Sigmoid colon (tissue), 7 donors: ENCODE measurements around the gene RNF166. TPM values are rescaled to one million over a fixed set of nuclear protein-coding genes. Genes with fewer than 3 reads are reported as not detected.

ENCODE experiments used
- DNase-seq: peaks from one replicate; pipeline ENCODE4 v3.0.0-alpha.2; 2019
- H3K27ac ChIP-seq, 4 donors: fragments of 200-600 bp; sonication (generic); one replicate each; pipeline ENCODE4 v1.5.1; 2016 to 2019; ENCODE audit warnings: mild to moderate bottlenecking in 1 of 4
- H3K27me3 ChIP-seq, 3 donors: fragments of 200-600 bp; sonication (generic); one replicate each; pipeline ENCODE4 v1.5.1; 2019; ENCODE audit warnings: mild to moderate bottlenecking in 1 of 3
- H3K36me3 ChIP-seq, 4 donors: fragments of 200-600 bp; sonication (generic); one replicate each; pipeline ENCODE4 v1.5.1; 2016 to 2019
- H3K4me1 ChIP-seq, 4 donors: fragments of 200-600 bp; sonication (generic); one replicate each; pipeline ENCODE4 v1.5.1; 2017 to 2019
- H3K4me3 ChIP-seq, 4 donors: fragments of 200-600 bp; sonication (generic); one replicate each; pipeline ENCODE4 v1.5.1; 2017 to 2019; ENCODE audit warnings: mild to moderate bottlenecking in 2 of 4, moderate library complexity in 1 of 4
- H3K9me3 ChIP-seq, 4 donors: fragments of 200-600 bp in 3 of 4; sonication (generic) in 3 of 4; one replicate each; pipeline versions ENCODE4 v1.5.1 to v1.6.1; 2013 to 2019
- EP300 ChIP-seq, 4 donors: sonication (generic); formaldehyde crosslinking; IDR thresholded peaks; one replicate each; pipeline ENCODE4 v1.6.1; 2017; ENCODE audit warnings: antibody characterized with exemption in 4 of 4
- POLR2A ChIP-seq, 2 donors: fragments of 450-650 bp; IDR thresholded peaks; one replicate each; pipeline ENCODE4 v1.6.1; 2016; ENCODE audit warnings: antibody characterized with exemption in 2 of 2, mild to moderate bottlenecking in 2 of 2, moderate library complexity in 2 of 2
- POLR2AphosphoS5 ChIP-seq, 4 donors: sonication (generic); formaldehyde crosslinking; IDR thresholded peaks; one replicate each; pipeline ENCODE4 v1.6.1; 2017; ENCODE audit warnings: antibody characterized with exemption in 4 of 4
- WGBS, 2 donors: extraction: QIAGEN DNeasy Blood & Tissue Kit; methylation state at CpG; one replicate each; pipeline ENCODE4 v1.1.7; 2013; 5-methylcytosine and 5-hydroxymethylcytosine counted together
- intact Hi-C: fragments of 100-400 bp; cut with DNase I; formaldehyde crosslinking; loops from one replicate; pipeline ENCODE4 v1.15.1; 2023
- polyA plus RNA-seq, 3 donors: library from polyadenylated mRNA; stranded (reverse); fragments of 200-250 nt; gene quantifications; one replicate each; pipeline ENCODE4 v1.2.3, GENCODE V29; 2013
- total RNA-seq, 4 donors: library from RNA; depleted of rRNA; stranded (reverse); fragments of >200 nt; gene quantifications; one replicate each; pipeline ENCODE4 v1.1.0, GENCODE V29; 2016
- TF ChIP-seq, protein P1 (sequence below), 4 experiments: fragments of 450-650 bp in 3 of 4; fragments of 200-600 bp in 1 of 4; IDR thresholded peaks; one replicate each; pipeline ENCODE4 v1.5.1; 2016 to 2019; ENCODE audit warnings: antibody characterized with exemption in 4 of 4, mild to moderate bottlenecking in 3 of 4, moderate library complexity in 2 of 4
- donor health status: healthy with polysubstance abuse.
- donor health status: Bipolar disorder and iron deficiency.
- donor health status: healthy.

Gene RNF166
- total and polyA plus RNA-seq, 7 donors, result 5.4 to 34.8 (median 16.9) TPM

DNA sequence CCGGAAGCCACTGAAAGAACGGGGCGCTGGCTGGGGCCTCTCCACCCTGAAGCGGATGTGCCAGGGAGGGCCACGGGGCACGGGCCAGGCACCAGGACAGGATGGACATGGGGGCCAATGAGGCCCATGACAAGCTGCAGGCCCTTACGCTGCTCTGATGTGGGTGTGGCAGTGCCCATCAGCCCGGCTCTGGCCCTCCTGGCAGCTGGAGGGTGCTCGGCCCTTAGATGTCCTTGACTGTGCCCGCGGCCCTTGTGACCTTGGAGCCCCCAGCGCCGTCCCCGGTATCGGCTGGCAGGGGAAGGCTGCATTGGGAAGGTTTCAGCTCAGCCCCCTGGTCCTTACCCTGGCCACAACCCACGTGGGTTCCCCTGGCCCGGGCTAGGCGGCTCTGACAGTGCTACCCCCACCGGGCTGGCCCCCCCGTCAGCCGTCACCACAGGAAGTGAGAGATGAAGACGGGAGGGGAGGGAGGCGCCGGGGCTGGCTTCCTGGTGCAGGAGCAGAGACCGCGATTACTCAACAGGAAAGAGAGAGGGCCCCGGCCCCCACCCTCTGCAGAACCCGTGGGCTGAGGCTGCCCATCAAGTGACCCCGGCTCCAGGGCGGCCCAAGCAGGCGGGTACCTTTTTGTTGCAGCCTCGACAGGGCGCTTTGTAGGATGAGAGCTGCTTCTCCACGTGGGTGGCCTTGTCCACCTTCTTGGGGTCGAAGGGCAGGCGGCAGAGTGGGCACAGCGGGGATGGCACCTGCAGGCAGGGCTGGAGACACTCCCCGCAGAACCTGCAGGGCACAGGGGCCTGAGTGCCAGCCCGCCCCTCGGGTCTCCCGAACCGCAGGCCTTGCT is 5.3 kb downstream of the RNF166 start:
- Histone ChIP-seq H3K4me3 (no peak overlapping the region), H3K27ac (peak overlapping the region; percentile 24 to 82 (median 44)), H3K27me3 (no peaks in the 10 kb centered on the region), H3K36me3 (peaks cover 9 to 56% (median 31%) of the 10 kb centered on the region in 4 donors), H3K4me1 (peaks cover 0 to 47% (median 20%) of the 10 kb centered on the region in 4 donors), H3K9me3 (no peaks in the 10 kb centered on the region)
- intact Hi-C loops, result no loop called here
- DNase-seq, result peak; percentile 92
- 41 to 76% methylated on average over 42 of the region's 42 CpGs for WGBS, 2 donors
- TF ChIP-seq EP300 (IDR thresholded peaks at IDR 0.05) (no peak), POLR2AphosphoS5 (IDR thresholded peaks at IDR 0.05) (peak in 1 of 4 donors; percentile 30)
- TF ChIP-seq, protein P1, sequence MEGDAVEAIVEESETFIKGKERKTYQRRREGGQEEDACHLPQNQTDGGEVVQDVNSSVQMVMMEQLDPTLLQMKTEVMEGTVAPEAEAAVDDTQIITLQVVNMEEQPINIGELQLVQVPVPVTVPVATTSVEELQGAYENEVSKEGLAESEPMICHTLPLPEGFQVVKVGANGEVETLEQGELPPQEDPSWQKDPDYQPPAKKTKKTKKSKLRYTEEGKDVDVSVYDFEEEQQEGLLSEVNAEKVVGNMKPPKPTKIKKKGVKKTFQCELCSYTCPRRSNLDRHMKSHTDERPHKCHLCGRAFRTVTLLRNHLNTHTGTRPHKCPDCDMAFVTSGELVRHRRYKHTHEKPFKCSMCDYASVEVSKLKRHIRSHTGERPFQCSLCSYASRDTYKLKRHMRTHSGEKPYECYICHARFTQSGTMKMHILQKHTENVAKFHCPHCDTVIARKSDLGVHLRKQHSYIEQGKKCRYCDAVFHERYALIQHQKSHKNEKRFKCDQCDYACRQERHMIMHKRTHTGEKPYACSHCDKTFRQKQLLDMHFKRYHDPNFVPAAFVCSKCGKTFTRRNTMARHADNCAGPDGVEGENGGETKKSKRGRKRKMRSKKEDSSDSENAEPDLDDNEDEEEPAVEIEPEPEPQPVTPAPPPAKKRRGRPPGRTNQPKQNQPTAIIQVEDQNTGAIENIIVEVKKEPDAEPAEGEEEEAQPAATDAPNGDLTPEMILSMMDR (IDR thresholded peaks at IDR 0.05), result no peak

- peaks cover 9 to 57% (median 31%) of the 10 kb centered on the region in 4 donors for H3K36me3 ChIP-seq
- H3K4me1 ChIP-seq, result peaks cover 0 to 41% (median 16%) of the 10 kb centered on the region in 4 donors
- TF ChIP-seq POLR2A (IDR thresholded peaks at IDR 0.05), result no peak
- TF ChIP-seq, protein P1 (IDR thresholded peaks at IDR 0.05), result no peak
- no peak for TF ChIP-seq EP300 (IDR thresholded peaks at IDR 0.05)
- TF ChIP-seq POLR2AphosphoS5 (IDR thresholded peaks at IDR 0.05), result no peak
- no peak for DNase-seq
- intact Hi-C loops, result no loop called here
- H3K9me3 ChIP-seq, result no peaks in the 10 kb centered on the region
- H3K4me3 ChIP-seq, result no peak overlapping the region
- peak overlapping the region in 1 of 4 donors; percentile 38 for H3K27ac ChIP-seq
- 65 to 82% methylated on average over 14 of the region's 14 CpGs for WGBS, 2 donors
- no peaks in the 10 kb centered on the region for H3K27me3 ChIP-seq
Measured at GRCh38 chr16:88700322-88700635, 5.9 kb downstream of the RNF166 start.

- 95 to 96% methylated on average over 16 of the region's 16 CpGs for WGBS, 2 donors
- Histone ChIP-seq H3K4me3 (no peak overlapping the region), H3K27me3 (no peaks in the 10 kb centered on the region), H3K36me3 (peaks cover 9 to 57% (median 31%) of the 10 kb centered on the region in 4 donors), H3K27ac (no peak overlapping the region), H3K4me1 (peaks cover 0 to 30% (median 6%) of the 10 kb centered on the region in 4 donors), H3K9me3 (no peaks in the 10 kb centered on the region)
- no peak for DNase-seq
- TF ChIP-seq POLR2A (IDR thresholded peaks at IDR 0.05) (no peak), POLR2AphosphoS5 (IDR thresholded peaks at IDR 0.05) (no peak), EP300 (IDR thresholded peaks at IDR 0.05) (no peak)
- TF ChIP-seq, protein P1 (IDR thresholded peaks at IDR 0.05), result no peak
- intact Hi-C loops, result no loop called here
Measured at GRCh38 chr16:88699180-88699579, 7.0 kb downstream of the RNF166 start.

DNA sequence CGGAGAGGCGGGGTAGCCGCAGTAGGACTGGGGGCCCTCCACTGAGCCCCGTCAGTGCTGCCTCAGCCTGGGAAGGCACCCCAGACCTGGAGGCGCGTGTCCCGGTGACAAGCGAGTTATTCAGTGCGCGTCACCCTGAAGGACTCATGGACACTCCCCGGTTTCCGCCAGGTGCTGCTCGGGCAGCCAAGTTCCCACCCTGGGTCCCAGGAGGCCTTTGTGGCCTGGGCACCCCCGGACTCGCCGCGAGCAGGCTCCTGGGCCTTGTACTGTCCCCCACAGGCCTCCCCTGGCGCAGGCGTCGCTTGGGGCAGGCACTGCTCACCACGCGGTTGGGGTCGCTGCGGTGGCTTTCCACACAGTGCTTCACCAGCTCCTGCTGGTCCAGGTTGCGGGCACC is 7.6 kb downstream of the RNF166 start:
- Histone ChIP-seq H3K36me3 (peaks cover 9 to 57% (median 31%) of the 10 kb centered on the region in 4 donors), H3K27me3 (no peaks in the 10 kb centered on the region), H3K27ac (no peak overlapping the region), H3K9me3 (no peaks in the 10 kb centered on the region), H3K4me3 (no peak overlapping the region), H3K4me1 (peaks cover 0 to 25% (median 4%) of the 10 kb centered on the region in 4 donors)
- 91 to 96% methylated on average over 25 of the region's 25 CpGs for WGBS, 2 donors
- intact Hi-C loops, result no loop called here
- TF ChIP-seq EP300 (IDR thresholded peaks at IDR 0.05) (no peak), POLR2AphosphoS5 (IDR thresholded peaks at IDR 0.05) (no peak), POLR2A (IDR thresholded peaks at IDR 0.05) (no peak)
- TF ChIP-seq, protein P1 (IDR thresholded peaks at IDR 0.05), result no peak
- DNase-seq, result no peak
